GM10266 (cell line): ENCODE results near the gene CASTOR1.

Experiments used
- DNase-seq: peaks from one replicate; pipeline ENCODE4 v3.0.0; 2012; ENCODE audit errors: extremely low spot score
- TF ChIP-seq, protein P1 (sequence below): IDR thresholded peaks from 2 replicates; pipeline ENCODE4 v1.5.1; 2012; ENCODE audit warnings: mild to moderate bottlenecking, low read depth; ENCODE audit not compliant: control insufficient read depth, insufficient read depth; ENCODE audit errors: missing control alignments

CASTOR1 gene

DNA sequence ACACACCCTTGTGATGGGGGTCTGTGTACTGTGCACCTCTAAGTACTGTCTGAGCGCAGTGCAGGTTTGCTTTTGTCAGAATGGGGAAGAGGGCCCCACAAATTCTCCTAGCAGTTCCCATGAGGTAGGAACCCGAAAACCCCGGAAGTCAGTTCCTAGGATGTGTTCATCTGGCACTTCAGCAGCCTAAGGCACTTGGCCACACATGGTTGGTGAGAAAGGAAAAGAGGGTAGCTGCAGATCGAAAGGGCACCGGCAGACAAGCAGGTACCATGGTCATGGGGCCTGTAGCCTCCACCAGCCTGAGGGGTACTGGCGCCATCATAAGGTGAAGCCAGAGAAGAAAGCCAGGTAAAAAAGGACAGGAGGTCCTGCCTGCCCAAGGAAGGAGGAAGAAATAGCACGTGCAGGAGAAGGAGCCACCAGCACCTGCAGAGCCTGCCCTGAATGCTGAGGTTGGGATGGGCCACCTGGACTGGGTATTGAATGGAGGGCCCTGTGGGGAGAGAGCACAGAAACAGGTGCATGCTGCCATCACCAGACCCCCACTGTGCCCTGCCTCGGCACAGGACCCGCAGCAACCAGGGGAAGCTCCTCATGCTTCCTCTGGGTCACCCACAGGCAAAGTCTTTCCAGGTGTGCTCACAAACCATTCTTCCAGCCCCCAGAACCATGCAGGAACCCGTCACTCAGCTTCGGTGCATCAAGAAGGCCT is 8.1 kb upstream of the CASTOR1 start:
- no peak for DNase-seq
- TF ChIP-seq, protein P1, sequence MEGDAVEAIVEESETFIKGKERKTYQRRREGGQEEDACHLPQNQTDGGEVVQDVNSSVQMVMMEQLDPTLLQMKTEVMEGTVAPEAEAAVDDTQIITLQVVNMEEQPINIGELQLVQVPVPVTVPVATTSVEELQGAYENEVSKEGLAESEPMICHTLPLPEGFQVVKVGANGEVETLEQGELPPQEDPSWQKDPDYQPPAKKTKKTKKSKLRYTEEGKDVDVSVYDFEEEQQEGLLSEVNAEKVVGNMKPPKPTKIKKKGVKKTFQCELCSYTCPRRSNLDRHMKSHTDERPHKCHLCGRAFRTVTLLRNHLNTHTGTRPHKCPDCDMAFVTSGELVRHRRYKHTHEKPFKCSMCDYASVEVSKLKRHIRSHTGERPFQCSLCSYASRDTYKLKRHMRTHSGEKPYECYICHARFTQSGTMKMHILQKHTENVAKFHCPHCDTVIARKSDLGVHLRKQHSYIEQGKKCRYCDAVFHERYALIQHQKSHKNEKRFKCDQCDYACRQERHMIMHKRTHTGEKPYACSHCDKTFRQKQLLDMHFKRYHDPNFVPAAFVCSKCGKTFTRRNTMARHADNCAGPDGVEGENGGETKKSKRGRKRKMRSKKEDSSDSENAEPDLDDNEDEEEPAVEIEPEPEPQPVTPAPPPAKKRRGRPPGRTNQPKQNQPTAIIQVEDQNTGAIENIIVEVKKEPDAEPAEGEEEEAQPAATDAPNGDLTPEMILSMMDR, result no peak

DNA sequence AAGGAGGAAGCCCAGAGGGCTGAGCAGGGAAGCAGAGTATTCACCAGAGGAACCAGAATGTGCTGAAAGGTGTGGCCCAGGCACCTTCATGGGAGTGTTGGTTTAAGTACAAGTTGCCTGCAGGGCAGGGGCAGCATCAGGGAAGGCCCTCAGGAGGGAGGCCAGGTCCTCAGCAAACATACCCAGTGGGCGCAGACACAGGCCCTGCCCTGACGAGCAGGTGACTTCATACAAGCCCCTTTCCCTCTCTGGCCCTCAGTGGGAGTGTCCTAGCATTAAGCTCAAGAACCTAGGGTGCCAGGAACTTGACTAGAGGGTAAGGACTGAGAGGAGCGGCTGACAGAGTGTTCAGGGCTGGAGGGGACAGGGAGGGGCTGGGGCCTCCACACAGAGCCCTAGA is 7.5 kb upstream of the CASTOR1 start:
- TF ChIP-seq, protein P1, result no peak
- no peak for DNase-seq

DNA sequence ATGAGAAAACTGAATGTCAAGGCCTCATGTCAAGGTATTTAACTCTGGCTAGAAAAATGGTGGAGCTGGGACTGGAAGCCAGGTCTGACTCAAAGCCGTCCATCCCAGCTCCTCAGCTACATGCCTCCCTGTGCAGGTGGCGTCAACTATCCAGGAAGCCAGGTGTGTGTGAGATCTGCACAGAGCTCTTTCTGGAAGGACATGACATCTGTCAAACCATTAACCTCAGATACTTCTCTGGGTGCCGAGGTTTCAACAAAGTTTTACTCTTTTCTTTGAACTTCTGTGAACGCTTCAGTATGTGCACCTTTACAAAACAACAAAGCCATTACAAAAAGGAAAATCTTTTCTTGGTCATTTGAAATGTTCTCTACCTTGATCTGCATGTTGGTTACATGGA is 7.0 kb upstream of the CASTOR1 start:
- DNase-seq, result no peak
- TF ChIP-seq, protein P1, result no peak

DNA sequence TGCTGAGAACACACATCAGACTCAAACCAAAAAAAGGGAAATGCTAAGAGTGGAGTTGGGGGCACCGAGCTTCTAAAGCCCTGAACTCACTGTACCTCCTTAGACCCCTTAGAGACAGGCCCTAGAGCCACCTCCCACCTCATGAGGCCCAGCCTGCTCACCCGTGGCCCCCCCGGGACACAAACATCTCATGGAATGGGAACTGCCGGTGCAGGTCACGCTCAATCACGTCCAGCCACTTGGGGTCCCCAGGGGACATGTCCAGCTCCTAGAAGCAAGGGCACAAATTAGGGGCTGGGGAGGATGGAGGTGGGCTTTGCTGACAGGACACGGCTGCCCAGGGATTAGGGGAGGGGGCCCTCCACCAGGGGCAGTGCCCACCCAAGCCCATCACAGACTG is 6.3 kb upstream of the CASTOR1 start:
- no peak for DNase-seq
- TF ChIP-seq, protein P1, result no peak

DNA sequence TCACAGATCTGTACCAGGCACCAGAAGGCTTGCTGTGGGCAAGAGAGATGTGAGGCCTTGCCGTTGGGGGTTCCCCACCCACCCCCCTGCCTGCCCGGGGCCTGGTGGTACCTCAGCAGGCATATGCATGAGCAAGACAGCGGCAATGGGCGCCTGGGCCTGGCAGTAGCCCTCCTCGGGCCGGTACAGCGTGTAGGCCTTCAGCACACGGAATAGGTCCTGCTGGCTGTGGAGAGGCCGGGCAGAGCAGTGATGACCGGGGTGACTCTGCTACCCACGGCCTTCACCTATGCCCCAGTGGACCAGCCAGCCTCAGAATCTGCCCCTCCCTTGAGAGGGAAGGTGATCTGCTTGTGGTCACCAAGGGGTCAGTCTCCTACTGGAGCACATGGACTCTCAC is 5.5 kb upstream of the CASTOR1 start:
- DNase-seq, result no peak
- TF ChIP-seq, protein P1, result no peak

DNA sequence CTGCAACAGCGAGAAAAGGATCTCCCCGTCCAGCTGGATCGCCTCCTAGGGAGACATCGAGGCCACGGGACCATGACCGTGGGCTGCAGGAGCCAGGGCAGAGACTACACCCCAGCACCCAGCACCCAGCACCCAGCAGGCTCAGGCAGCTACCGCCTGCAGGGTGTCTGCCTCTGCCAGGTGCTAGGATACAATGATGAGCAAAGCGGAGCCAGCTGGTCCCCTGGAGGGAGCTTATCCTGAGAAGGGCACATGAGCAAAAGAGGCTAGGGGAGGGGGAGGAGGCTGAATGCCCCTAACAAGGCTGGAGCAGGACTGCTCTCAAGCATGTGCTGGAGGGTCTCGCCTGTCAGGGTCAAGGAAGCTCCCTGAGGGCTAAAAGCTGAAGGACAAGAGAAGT is 4.8 kb upstream of the CASTOR1 start:
- no peak for DNase-seq
- TF ChIP-seq, protein P1, result no peak

DNA sequence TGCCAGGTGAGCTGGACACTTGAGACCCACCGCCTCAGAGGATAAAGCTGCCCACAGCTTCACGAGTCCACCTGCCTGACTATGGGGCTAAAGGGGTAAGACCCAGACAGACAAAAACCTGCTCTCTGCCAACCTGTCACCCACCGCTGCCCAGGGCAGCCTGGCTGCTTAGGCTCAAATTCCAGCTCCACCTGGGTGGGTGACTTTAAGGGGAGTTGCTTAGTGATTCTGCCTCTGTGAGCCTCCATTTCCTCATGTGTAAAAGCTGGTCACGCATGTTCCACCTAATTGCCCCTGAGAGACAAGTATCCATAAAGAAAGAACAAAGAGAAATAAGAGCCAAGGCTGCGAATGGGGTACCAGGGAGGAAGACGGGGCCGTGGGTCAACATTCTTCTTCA is 3.7 kb upstream of the CASTOR1 start:
- TF ChIP-seq, protein P1, result no peak
- no peak for DNase-seq
